ENCODE results near the gene ADAMTS20.

GRCh38 chr12:43436597-43436996, 115.4 kb downstream of the ADAMTS20 start:
- TF ChIP-seq, protein P1, sequence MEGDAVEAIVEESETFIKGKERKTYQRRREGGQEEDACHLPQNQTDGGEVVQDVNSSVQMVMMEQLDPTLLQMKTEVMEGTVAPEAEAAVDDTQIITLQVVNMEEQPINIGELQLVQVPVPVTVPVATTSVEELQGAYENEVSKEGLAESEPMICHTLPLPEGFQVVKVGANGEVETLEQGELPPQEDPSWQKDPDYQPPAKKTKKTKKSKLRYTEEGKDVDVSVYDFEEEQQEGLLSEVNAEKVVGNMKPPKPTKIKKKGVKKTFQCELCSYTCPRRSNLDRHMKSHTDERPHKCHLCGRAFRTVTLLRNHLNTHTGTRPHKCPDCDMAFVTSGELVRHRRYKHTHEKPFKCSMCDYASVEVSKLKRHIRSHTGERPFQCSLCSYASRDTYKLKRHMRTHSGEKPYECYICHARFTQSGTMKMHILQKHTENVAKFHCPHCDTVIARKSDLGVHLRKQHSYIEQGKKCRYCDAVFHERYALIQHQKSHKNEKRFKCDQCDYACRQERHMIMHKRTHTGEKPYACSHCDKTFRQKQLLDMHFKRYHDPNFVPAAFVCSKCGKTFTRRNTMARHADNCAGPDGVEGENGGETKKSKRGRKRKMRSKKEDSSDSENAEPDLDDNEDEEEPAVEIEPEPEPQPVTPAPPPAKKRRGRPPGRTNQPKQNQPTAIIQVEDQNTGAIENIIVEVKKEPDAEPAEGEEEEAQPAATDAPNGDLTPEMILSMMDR (IDR thresholded peaks at IDR 0.05), result no peak
- no peak for TF ChIP-seq POLR2A (IDR thresholded peaks at IDR 0.05)
